ENCODE measurements around the gene NUDT1.
"Not testable (repeated sequence)": the region's sequence is repeated elsewhere in the genome, so short reads cannot be mapped to it uniquely, and the experiment has no call there.

NUDT1 gene

GRCh38 chr7:2264158-2264557 is 22.1 kb downstream of the NUDT1 start:
- no peak for FAIRE-seq
- no peak for DNase-seq (ENCODE audit: insufficient read length, low spot score)

- FAIRE-seq (no peak), DNase-seq (ENCODE audit: insufficient read length, low spot score) (no peak)
Observed at GRCh38 chr7:2266911-2267310, 24.9 kb downstream of the NUDT1 start.

- not testable (repeated sequence) for FAIRE-seq
Observed at GRCh38 chr7:2269089-2269990, 27.3 kb downstream of the NUDT1 start.

GRCh38 chr7:2269991-2270460 is 28.0 kb downstream of the NUDT1 start:
- DNase-seq (ENCODE audit: insufficient read length, low spot score) (no peak), FAIRE-seq (no peak)

More at GRCh38 chr7:2269089-2269990, 27.3 kb downstream of the NUDT1 start:
- DNase-seq (ENCODE audit: insufficient read length, low spot score): not testable (repeated sequence)

- FAIRE-seq: no peak
- DNase-seq (ENCODE audit: insufficient read length, low spot score): no peak
Observed at GRCh38 chr7:2270495-2270894, 28.5 kb downstream of the NUDT1 start.

- DNase-seq (ENCODE audit: insufficient read length, low spot score) (no peak), FAIRE-seq (no peak)
Observed at GRCh38 chr7:2271273-2272026, 29.4 kb downstream of the NUDT1 start.

GRCh38 chr7:2272031-2272430 is 30.0 kb downstream of the NUDT1 start:
- FAIRE-seq: no peak
- DNase-seq (ENCODE audit: insufficient read length, low spot score): no peak

GRCh38 chr7:2273866-2274265 is 31.8 kb downstream of the NUDT1 start:
- no peak for DNase-seq (ENCODE audit: insufficient read length, low spot score)
- no peak for FAIRE-seq

- no peak for DNase-seq (ENCODE audit: insufficient read length, low spot score)
- FAIRE-seq: no peak
Observed at GRCh38 chr7:2274666-2275065, 32.6 kb downstream of the NUDT1 start.

- FAIRE-seq: no peak
- DNase-seq (ENCODE audit: insufficient read length, low spot score): no peak
Observed at GRCh38 chr7:2275101-2275500, 33.1 kb downstream of the NUDT1 start.

- DNase-seq (ENCODE audit: insufficient read length, low spot score) (no peak), FAIRE-seq (no peak)
Observed at GRCh38 chr7:2276107-2276506, 34.1 kb downstream of the NUDT1 start.

- no peak for DNase-seq (ENCODE audit: insufficient read length, low spot score)
- no peak for FAIRE-seq
Observed at GRCh38 chr7:2278026-2278425, 36.0 kb downstream of the NUDT1 start.

GRCh38 chr7:2279896-2280295 is 37.9 kb downstream of the NUDT1 start:
- no peak for FAIRE-seq
- no peak for DNase-seq (ENCODE audit: insufficient read length, low spot score)

- FAIRE-seq (no peak), DNase-seq (ENCODE audit: insufficient read length, low spot score) (no peak)
Observed at GRCh38 chr7:2280424-2280823, 38.4 kb downstream of the NUDT1 start.

- FAIRE-seq (no peak), DNase-seq (ENCODE audit: insufficient read length, low spot score) (no peak)
Observed at GRCh38 chr7:2281541-2281940, 39.5 kb downstream of the NUDT1 start.

GRCh38 chr7:2282185-2282751 is 40.2 kb downstream of the NUDT1 start:
- no peak for FAIRE-seq
- no peak for DNase-seq (ENCODE audit: insufficient read length, low spot score)

GRCh38 chr7:2283074-2283473 is 41.0 kb downstream of the NUDT1 start:
- DNase-seq (ENCODE audit: insufficient read length, low spot score): no peak
- FAIRE-seq: no peak

GRCh38 chr7:2287745-2288144 is 45.7 kb downstream of the NUDT1 start:
- FAIRE-seq (no peak), DNase-seq (ENCODE audit: insufficient read length, low spot score) (no peak)

GRCh38 chr7:2288503-2288902 is 46.5 kb downstream of the NUDT1 start:
- FAIRE-seq: peak; percentile 76
- DNase-seq (ENCODE audit: insufficient read length, low spot score): no peak

- FAIRE-seq: no peak
- no peak for DNase-seq (ENCODE audit: insufficient read length, low spot score)
Observed at GRCh38 chr7:2289111-2289586, 47.1 kb downstream of the NUDT1 start.

GRCh38 chr7:2289621-2290020 is 47.6 kb downstream of the NUDT1 start:
- FAIRE-seq: no peak
- DNase-seq (ENCODE audit: insufficient read length, low spot score): no peak

Measured in GM19239 (cell line).